SK-N-SH (cell line): ENCODE measurements around the gene DHX35. TPM values are rescaled to one million over a fixed set of nuclear protein-coding genes. Genes with fewer than 3 reads are reported as not detected.

Experiments
- CTCF ChIA-PET: fragments of 300-600, 350-600 bp; formaldehyde crosslinking; extraction: SDS; loops from one replicate; lab custom pipeline; 2021; lab: Yijun Ruan, JAX
- POLR2A ChIA-PET: fragments of 350-600 bp; sonication (Branson Sonifier 250); formaldehyde crosslinking; extraction: SDS; loops from one replicate; lab custom pipeline; 2020; ENCODE audit warnings: antibody characterized with exemption, inconsistent platforms; lab: Yijun Ruan, JAX
- DNase-seq: peaks from one replicate; pipeline ENCODE4 v3.0.0; 2012
- H2AFZ ChIP-seq: fragments of 200-600 bp; sonication (generic); 2 replicates; pipeline ENCODE4 v1.8.1; 2016; ENCODE audit warnings: antibody characterized with exemption, mild to moderate bottlenecking, low read depth
- H3F3A ChIP-seq: fragments of 200-600 bp; sonication (generic); replicated peaks from 2 replicates; pipeline ENCODE3; 2016; ENCODE audit warnings: antibody characterized with exemption, mild to moderate bottlenecking; ENCODE audit not compliant: insufficient read depth
- H3K27ac ChIP-seq, 2 experiments: fragments of 200-500 bp in 1 of 2; fragments of 200-600 bp in 1 of 2; sonication (Bioruptor generic) in 1 of 2; sonication (generic), shearing (Covaris generic) in 1 of 2; 2 replicates each; pipeline versions ENCODE4 v1.5.1 to v1.6.1; 2014 to 2016; ENCODE audit warnings: low read depth in 2 of 2, inconsistent platforms in 1 of 2, low read length in 1 of 2, mild to moderate bottlenecking in 1 of 2, mixed read lengths in 1 of 2
- H3K27me3 ChIP-seq: fragments of 200-600 bp; sonication (generic), shearing (Covaris generic); 2 replicates; pipeline ENCODE4 v1.6.1; 2016; ENCODE audit warnings: mixed run types; ENCODE audit not compliant: insufficient read depth
- H3K36me3 ChIP-seq, 2 experiments: fragments of 200-500 bp in 1 of 2; fragments of 200-600 bp in 1 of 2; sonication (Bioruptor generic) in 1 of 2; sonication (generic) in 1 of 2; replicated peaks in 1 of 2; 2 replicates each; pipeline versions ENCODE3 to v1.5.1; 2014 to 2016; ENCODE audit warnings: low read length in 1 of 2, mild to moderate bottlenecking in 1 of 2; ENCODE audit not compliant: insufficient read depth in 2 of 2, control insufficient read depth in 1 of 2
- H3K4me1 ChIP-seq, 2 experiments: fragments of 200-500 bp in 1 of 2; fragments of 200-600 bp in 1 of 2; sonication (Bioruptor generic) in 1 of 2; sonication (generic), shearing (Covaris generic) in 1 of 2; 2 replicates each; pipeline versions ENCODE4 v1.5.1 to v1.6.1; 2014 to 2016; ENCODE audit warnings: low read depth in 1 of 2, low read length in 1 of 2, mixed run types in 1 of 2; ENCODE audit not compliant: insufficient read depth in 2 of 2, control insufficient read depth in 1 of 2
- H3K4me2 ChIP-seq: fragments of 200-600 bp; sonication (generic), shearing (Covaris generic); 2 replicates; pipeline ENCODE4 v1.6.1; 2017; ENCODE audit warnings: mixed run types
- H3K4me3 ChIP-seq, 2 experiments: fragments of 200-500 bp in 1 of 2; fragments of 200-600 bp in 1 of 2; sonication (Bioruptor generic) in 1 of 2; sonication (generic), shearing (Covaris generic) in 1 of 2; 2 replicates each; pipeline versions ENCODE4 v1.5.1 to v1.8.1; 2014 to 2016; ENCODE audit warnings: low read depth in 2 of 2, inconsistent platforms in 1 of 2, low read length in 1 of 2, mild to moderate bottlenecking in 1 of 2, mixed read lengths in 1 of 2, moderate library complexity in 1 of 2
- H3K79me2 ChIP-seq: fragments of 200-600 bp; sonication (generic); 2 replicates; pipeline ENCODE4 v1.8.1; 2017; ENCODE audit warnings: mild to moderate bottlenecking; ENCODE audit not compliant: insufficient read depth
- H3K9ac ChIP-seq: fragments of 200-600 bp; sonication (generic); 2 replicates; pipeline ENCODE4 v1.6.1; 2017; ENCODE audit warnings: mixed run types
- H3K9me2 ChIP-seq: fragments of 200-600 bp; sonication (generic); 2 replicates; pipeline ENCODE4 v1.6.1; 2017; ENCODE audit warnings: mixed run types
- H3K9me3 ChIP-seq: fragments of 200-600 bp; sonication (generic); 2 replicates; pipeline ENCODE4 v1.6.1; 2017; ENCODE audit warnings: mixed run types, mild to moderate bottlenecking, moderate library complexity
- H4K20me1 ChIP-seq: fragments of 200-600 bp; sonication (generic); 2 replicates; pipeline ENCODE4 v1.6.1; 2017; ENCODE audit warnings: mild to moderate bottlenecking, mixed run types; ENCODE audit not compliant: insufficient read depth
- CHD2 ChIP-seq: fragments of 150-350 bp; IDR thresholded peaks from 2 replicates; pipeline ENCODE4 v1.6.1; 2018; ENCODE audit warnings: low read length; ENCODE audit not compliant: partially characterized antibody
- CTCF ChIP-seq: fragments of 200-600 bp; sonication (generic); IDR thresholded peaks from 2 replicates; pipeline ENCODE4 v1.6.1; 2017; ENCODE audit warnings: antibody characterized with exemption, mild to moderate bottlenecking, moderate library complexity
- ELF1 ChIP-seq: IDR thresholded peaks from 2 replicates; pipeline ENCODE4 v1.4.0; 2012
- MEF2A ChIP-seq: IDR thresholded peaks from 2 replicates; pipeline ENCODE4 v1.4.0; 2012; ENCODE audit warnings: low read depth, borderline replicate concordance
- MXI1 ChIP-seq: IDR thresholded peaks from 2 replicates; pipeline ENCODE4 v1.6.1; 2012; ENCODE audit warnings: mild to moderate bottlenecking, low read depth, low read length, improper control_type of control experiment
- POLR2AphosphoS5 ChIP-seq: IDR thresholded peaks from 2 replicates; pipeline ENCODE4 v1.6.1; 2012; ENCODE audit warnings: low read depth, low read length
- RAD21 ChIP-seq: IDR thresholded peaks from 2 replicates; pipeline ENCODE4 v1.6.1; 2012; ENCODE audit warnings: mild to moderate bottlenecking, low read length
- RCOR1 ChIP-seq: fragments of 150-350 bp; IDR thresholded peaks from 2 replicates; pipeline ENCODE4 v1.6.1; 2017; ENCODE audit warnings: antibody characterized with exemption, low read length
- SMC3 ChIP-seq: IDR thresholded peaks from 2 replicates; pipeline ENCODE4 v1.6.1; 2012; ENCODE audit warnings: low read depth, low read length, improper control_type of control experiment
- TAF1 ChIP-seq: IDR thresholded peaks from 2 replicates; pipeline ENCODE4 v1.6.1; 2012; ENCODE audit warnings: low read depth, mild to moderate bottlenecking, low read length, moderate library complexity, borderline replicate concordance
- USF1 ChIP-seq: IDR thresholded peaks from 2 replicates; pipeline ENCODE4 v1.4.0; 2012; ENCODE audit warnings: low read depth, borderline replicate concordance
- USF2 ChIP-seq: fragments of 150-350 bp; IDR thresholded peaks from 2 replicates; pipeline ENCODE4 v1.6.1; 2017; ENCODE audit warnings: antibody characterized with exemption, low read length, low read depth, borderline replicate concordance
- YY1 ChIP-seq: IDR thresholded peaks from 2 replicates; pipeline ENCODE4 v1.4.0; 2012; ENCODE audit warnings: low read depth, mild to moderate bottlenecking
- WGBS: methylation state at CpG from one replicate; pipeline ENCODE4 v1.1.6; 2017; ENCODE audit warnings: low lambda C conversion rate; 5-methylcytosine and 5-hydroxymethylcytosine counted together
- polyA plus RNA-seq, 3 experiments: library from polyadenylated mRNA; depleted of rRNA; stranded (reverse); fragments of >200 nt; gene quantifications; 2 replicates each; pipeline ENCODE4 v1.2.3, GENCODE V29; 2012
- TF ChIP-seq, protein P1 (sequence below): IDR thresholded peaks from 2 replicates; pipeline ENCODE4; 2012
- TF ChIP-seq, protein P2 (sequence below): IDR thresholded peaks from 2 replicates; pipeline ENCODE4 v1.6.1; 2012; ENCODE audit warnings: mild to moderate bottlenecking, low read depth, low read length, moderate library complexity
- TF ChIP-seq, protein P3 (sequence below): IDR thresholded peaks from 2 replicates; pipeline ENCODE4 v1.4.0; 2012; ENCODE audit warnings: low read depth, borderline replicate concordance

DHX35 gene, protein sequence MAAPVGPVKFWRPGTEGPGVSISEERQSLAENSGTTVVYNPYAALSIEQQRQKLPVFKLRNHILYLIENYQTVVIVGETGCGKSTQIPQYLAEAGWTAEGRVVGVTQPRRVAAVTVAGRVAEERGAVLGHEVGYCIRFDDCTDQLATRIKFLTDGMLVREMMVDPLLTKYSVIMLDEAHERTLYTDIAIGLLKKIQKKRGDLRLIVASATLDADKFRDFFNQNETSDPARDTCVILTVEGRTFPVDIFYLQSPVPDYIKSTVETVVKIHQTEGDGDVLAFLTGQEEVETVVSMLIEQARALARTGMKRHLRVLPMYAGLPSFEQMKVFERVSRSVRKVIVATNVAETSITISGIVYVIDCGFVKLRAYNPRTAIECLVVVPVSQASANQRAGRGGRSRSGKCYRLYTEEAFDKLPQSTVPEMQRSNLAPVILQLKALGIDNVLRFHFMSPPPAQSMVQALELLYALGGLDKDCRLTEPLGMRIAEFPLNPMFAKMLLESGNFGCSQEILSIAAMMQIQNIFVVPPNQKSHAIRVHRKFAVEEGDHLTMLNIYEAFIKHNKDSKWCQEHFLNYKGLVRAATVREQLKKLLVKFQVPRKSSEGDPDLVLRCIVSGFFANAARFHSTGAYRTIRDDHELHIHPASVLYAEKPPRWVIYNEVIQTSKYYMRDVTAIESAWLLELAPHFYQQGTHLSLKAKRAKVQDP
- 17.1 and 28.5 TPM in 2 replicates for polyA plus RNA-seq (2012; rRNA removed)
- 11.3 and 14.3 TPM in 2 replicates for polyA plus RNA-seq (2012; cell fraction: cytosol; rRNA removed)
- 59.1 and 88.4 TPM in 2 replicates for polyA plus RNA-seq (2012; cell fraction: nucleus; rRNA removed)

- Histone ChIP-seq H3K36me3 (peaks cover 7 to 13% of the 10 kb centered on the region in 2 experiments), H3K9me3 (no peaks in the 10 kb centered on the region), H4K20me1 (no peaks in the 10 kb centered on the region), H3K27me3 (no peaks in the 10 kb centered on the region), H3K4me2 (peak within 1 kb of the TSS; percentile 79), H3K27ac (peak within 1 kb of the TSS; percentile 89 to 93), H3K9me2 (no peaks in the 10 kb centered on the region), H3K4me1 (peaks cover 7 to 9% of the 10 kb centered on the region in 2 experiments; a peak in 3 of 4 replicates), H3K9ac (peak within 1 kb of the TSS; percentile 92), H2AFZ (peak within 1 kb of the TSS; percentile 93), H3K4me3 (peak within 1 kb of the TSS; percentile 93 to 100), H3F3A (peaks cover 13% of the 10 kb centered on the region), H3K79me2 (peaks cover 50% of the 10 kb centered on the region)
- DNase-seq, result peak; percentile 100
- POLR2A ChIA-PET, result interaction anchor here (0.5 to 1.7 kb wide), 9 partner anchors 11 to 320 kb away, joined by 3 to 20 read pairs (median 4); partner anchors contain the start of gene FAM83D
- CTCF ChIA-PET, result interaction anchor here (0.6 to 2.7 kb wide), 14 partner anchors 8 to 317 kb away, joined by 3 to 20 read pairs (median 4); partner anchors contain the start of gene FAM83D
- 0% methylated on average over 9 of the region's 70 CpGs for WGBS
- no peak for TF ChIP-seq MEF2A
- TF ChIP-seq YY1, result peak; percentile 96
- no peak for TF ChIP-seq ELF1
- peak; percentile 49; the same call in 1 of the 2 replicates for TF ChIP-seq RCOR1
- TF ChIP-seq, protein P1, sequence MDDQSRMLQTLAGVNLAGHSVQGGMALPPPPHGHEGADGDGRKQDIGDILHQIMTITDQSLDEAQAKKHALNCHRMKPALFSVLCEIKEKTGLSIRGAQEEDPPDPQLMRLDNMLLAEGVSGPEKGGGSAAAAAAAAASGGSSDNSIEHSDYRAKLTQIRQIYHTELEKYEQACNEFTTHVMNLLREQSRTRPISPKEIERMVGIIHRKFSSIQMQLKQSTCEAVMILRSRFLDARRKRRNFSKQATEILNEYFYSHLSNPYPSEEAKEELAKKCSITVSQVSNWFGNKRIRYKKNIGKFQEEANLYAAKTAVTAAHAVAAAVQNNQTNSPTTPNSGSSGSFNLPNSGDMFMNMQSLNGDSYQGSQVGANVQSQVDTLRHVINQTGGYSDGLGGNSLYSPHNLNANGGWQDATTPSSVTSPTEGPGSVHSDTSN, result 0 out of 2 replicates have a peak, but pooled peaks have one; percentile 10
- TF ChIP-seq CHD2, result peak; percentile 47
- peak; percentile 56 for TF ChIP-seq RAD21
- peak; percentile 39 for TF ChIP-seq SMC3
- peak; percentile 42; the same call in 1 of the 2 replicates for TF ChIP-seq CTCF
- TF ChIP-seq MXI1, result peak; percentile 83
- TF ChIP-seq USF2, result peak; percentile 96
- peak; percentile 100 for TF ChIP-seq USF1
- TF ChIP-seq, protein P2, sequence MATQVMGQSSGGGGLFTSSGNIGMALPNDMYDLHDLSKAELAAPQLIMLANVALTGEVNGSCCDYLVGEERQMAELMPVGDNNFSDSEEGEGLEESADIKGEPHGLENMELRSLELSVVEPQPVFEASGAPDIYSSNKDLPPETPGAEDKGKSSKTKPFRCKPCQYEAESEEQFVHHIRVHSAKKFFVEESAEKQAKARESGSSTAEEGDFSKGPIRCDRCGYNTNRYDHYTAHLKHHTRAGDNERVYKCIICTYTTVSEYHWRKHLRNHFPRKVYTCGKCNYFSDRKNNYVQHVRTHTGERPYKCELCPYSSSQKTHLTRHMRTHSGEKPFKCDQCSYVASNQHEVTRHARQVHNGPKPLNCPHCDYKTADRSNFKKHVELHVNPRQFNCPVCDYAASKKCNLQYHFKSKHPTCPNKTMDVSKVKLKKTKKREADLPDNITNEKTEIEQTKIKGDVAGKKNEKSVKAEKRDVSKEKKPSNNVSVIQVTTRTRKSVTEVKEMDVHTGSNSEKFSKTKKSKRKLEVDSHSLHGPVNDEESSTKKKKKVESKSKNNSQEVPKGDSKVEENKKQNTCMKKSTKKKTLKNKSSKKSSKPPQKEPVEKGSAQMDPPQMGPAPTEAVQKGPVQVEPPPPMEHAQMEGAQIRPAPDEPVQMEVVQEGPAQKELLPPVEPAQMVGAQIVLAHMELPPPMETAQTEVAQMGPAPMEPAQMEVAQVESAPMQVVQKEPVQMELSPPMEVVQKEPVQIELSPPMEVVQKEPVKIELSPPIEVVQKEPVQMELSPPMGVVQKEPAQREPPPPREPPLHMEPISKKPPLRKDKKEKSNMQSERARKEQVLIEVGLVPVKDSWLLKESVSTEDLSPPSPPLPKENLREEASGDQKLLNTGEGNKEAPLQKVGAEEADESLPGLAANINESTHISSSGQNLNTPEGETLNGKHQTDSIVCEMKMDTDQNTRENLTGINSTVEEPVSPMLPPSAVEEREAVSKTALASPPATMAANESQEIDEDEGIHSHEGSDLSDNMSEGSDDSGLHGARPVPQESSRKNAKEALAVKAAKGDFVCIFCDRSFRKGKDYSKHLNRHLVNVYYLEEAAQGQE, result no peak
- TF ChIP-seq POLR2AphosphoS5, result peak; percentile 55
- peak; percentile 5; the same call in 1 of the 2 replicates for TF ChIP-seq TAF1
- TF ChIP-seq, protein P3, sequence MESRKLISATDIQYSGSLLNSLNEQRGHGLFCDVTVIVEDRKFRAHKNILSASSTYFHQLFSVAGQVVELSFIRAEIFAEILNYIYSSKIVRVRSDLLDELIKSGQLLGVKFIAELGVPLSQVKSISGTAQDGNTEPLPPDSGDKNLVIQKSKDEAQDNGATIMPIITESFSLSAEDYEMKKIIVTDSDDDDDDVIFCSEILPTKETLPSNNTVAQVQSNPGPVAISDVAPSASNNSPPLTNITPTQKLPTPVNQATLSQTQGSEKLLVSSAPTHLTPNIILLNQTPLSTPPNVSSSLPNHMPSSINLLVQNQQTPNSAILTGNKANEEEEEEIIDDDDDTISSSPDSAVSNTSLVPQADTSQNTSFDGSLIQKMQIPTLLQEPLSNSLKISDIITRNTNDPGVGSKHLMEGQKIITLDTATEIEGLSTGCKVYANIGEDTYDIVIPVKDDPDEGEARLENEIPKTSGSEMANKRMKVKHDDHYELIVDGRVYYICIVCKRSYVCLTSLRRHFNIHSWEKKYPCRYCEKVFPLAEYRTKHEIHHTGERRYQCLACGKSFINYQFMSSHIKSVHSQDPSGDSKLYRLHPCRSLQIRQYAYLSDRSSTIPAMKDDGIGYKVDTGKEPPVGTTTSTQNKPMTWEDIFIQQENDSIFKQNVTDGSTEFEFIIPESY, result no peak
Measured at GRCh38 chr20:38962044-38962927, at the start of gene DHX35. DHX35 (plus strand) TSS chr20:38962344; CDS start chr20:38962368, 24 bp downstream.
